Hepatocyte (in vitro differentiated cells): ENCODE results near the gene ITGAD.

Experiments used
- EZH2 ChIP-seq: fragments of 200-600 bp; sonication (generic); IDR thresholded peaks from 2 replicates; pipeline ENCODE4 v1.6.1; 2016; ENCODE audit warnings: antibody characterized with exemption, mild to moderate bottlenecking, borderline replicate concordance
- EZH2phosphoT487 ChIP-seq: fragments of 200-600 bp; sonication (generic); IDR thresholded peaks from one replicate; pipeline ENCODE4 v1.6.1; 2018; ENCODE audit warnings: antibody characterized with exemption, mild to moderate bottlenecking, low read depth, moderate library complexity; ENCODE audit not compliant: unreplicated experiment, severe bottlenecking

DNA sequence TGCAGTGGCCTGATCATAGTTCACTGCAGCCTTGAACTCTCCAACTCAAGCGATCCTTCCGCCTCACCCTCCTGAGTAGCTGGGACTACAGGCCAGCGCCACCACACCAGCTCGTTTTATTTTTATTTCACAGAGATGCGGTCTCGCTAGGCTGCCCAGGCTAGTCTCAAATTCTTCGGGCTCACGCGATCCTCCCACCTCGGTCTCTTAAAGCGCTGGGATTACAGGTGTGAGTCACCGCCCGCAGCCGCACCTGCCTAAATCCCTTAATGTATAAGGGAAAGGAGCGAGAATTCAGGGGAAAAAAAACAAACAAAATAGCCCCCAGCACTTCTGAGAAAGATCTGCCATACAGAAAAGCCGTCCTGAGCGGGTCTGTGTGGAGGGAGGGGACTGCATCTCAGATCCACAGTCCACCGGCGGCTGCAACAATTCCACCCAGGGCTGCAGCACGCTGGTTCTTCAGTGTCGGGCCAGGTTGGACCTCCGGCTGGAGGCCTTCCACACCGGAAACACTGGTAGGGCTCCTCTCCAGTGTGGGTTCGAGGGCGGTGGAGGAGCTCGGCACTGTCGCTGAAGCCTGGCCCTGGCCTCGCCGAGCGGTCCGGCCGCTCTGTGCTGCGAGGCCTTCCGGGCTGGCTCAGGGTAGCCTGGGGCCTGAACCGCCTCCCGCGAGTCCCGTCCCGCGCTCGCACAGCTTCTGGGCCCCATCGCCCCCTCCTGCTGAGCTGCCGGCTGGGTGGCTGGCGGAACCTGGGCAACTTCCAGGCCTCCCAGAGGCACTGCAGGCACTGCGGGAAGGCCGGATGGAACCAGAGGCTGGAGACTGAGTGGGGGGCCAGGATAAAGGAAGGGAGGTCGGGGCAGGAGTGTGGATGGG, 42.4 kb downstream of the ITGAD start:
- no peak for TF ChIP-seq EZH2phosphoT487
- no peak for TF ChIP-seq EZH2
